Transverse colon (tissue), 4 donors: ENCODE results near the gene DNAH11. TPM values are rescaled to one million over a fixed set of nuclear protein-coding genes. Genes with fewer than 3 reads are reported as not detected.
"Not testable (repeated sequence)": the region's sequence is repeated elsewhere in the genome, so short reads cannot be mapped to it uniquely, and the experiment has no call there.

ENCODE experiments used
- DNase-seq: peaks from one replicate; pipeline ENCODE4 v3.0.0-alpha.2; 2019
- H3K27ac ChIP-seq, 4 donors: fragments of 200-600 bp; sonication (generic); 2 replicates each; pipeline ENCODE4 v1.5.1; 2016 to 2018; ENCODE audit warnings: inconsistent platforms in 4 of 4
- H3K27me3 ChIP-seq: fragments of 200-600 bp; sonication (generic); 2 replicates; pipeline ENCODE4 v1.5.1; 2017; ENCODE audit warnings: inconsistent platforms
- H3K36me3 ChIP-seq, 4 donors: fragments of 200-600 bp; sonication (generic); 2 replicates each; pipeline ENCODE4 v1.5.1; 2017 to 2019; ENCODE audit warnings: inconsistent platforms in 4 of 4
- H3K4me1 ChIP-seq, 4 donors: fragments of 200-600 bp; sonication (generic); 2 replicates each; pipeline ENCODE4 v1.5.1; 2017 to 2020; ENCODE audit warnings: inconsistent platforms in 4 of 4
- H3K4me3 ChIP-seq, 4 donors: fragments of 200-600 bp; sonication (generic); 1 replicate in 1 of 4; 2 replicates in 3 of 4; pipeline versions ENCODE4 v1.5.1 to v1.6.1; 2017 to 2019; ENCODE audit warnings: inconsistent platforms in 4 of 4
- H3K9me3 ChIP-seq, 2 donors: fragments of 200-600 bp; sonication (generic); 2 replicates each; pipeline ENCODE4 v1.5.1; 2017 to 2019; ENCODE audit warnings: inconsistent platforms in 2 of 2
- CTCF ChIP-seq, 5 experiments: fragments of 200-600 bp in 3 of 5; fragments of 450-650 bp in 2 of 5; sonication (generic) in 3 of 5; IDR thresholded peaks; 1 replicate in 2 of 5; 2 replicates in 3 of 5; pipeline ENCODE4 v1.5.1; 2016 to 2017; ENCODE audit warnings: antibody characterized with exemption in 5 of 5, inconsistent platforms in 3 of 5, mild to moderate bottlenecking in 2 of 5, moderate library complexity in 1 of 5
- EP300 ChIP-seq: sonication (generic); formaldehyde crosslinking; IDR thresholded peaks from one replicate; pipeline ENCODE4 v1.6.1; 2017; ENCODE audit warnings: antibody characterized with exemption, low read depth
- POLR2A ChIP-seq: fragments of 450-650 bp; IDR thresholded peaks from one replicate; pipeline ENCODE4 v1.6.1; 2016; ENCODE audit warnings: antibody characterized with exemption, mild to moderate bottlenecking, moderate library complexity
- POLR2AphosphoS5 ChIP-seq, 3 donors: sonication (generic); formaldehyde crosslinking; IDR thresholded peaks; one replicate each; pipeline ENCODE4 v1.6.1; 2016; ENCODE audit warnings: antibody characterized with exemption in 3 of 3
- WGBS, 2 donors: methylation state at CpG; one replicate each; pipeline ENCODE4 v1.1.5; 2018; ENCODE audit warnings: low coverage in 1 of 2; 5-methylcytosine and 5-hydroxymethylcytosine counted together
- in situ Hi-C, 4 donors: fragments of 200-750 bp; cut with MboI; loops; one replicate each; pipeline versions ENCODE4 v1.15.0 to v1.15.1; 2017; ENCODE audit warnings: low sequenced_read_pairs in 3 of 4, low pct_ligation_motif_present in 1 of 4, low pct_unique_long_range_greater_than_20kb in 1 of 4
- intact Hi-C: fragments of 100-400 bp; cut with DNase I; formaldehyde crosslinking; loops from one replicate; pipeline ENCODE4 v1.15.1; 2023; ENCODE audit warnings: low total_unique reads
- total RNA-seq, 4 donors: library from RNA; depleted of rRNA; stranded (reverse); fragments of >200 nt; gene quantifications; one replicate each; pipeline ENCODE4 v1.1.0, GENCODE V29; 2016

DNAH11 gene
- total RNA-seq, 4 donors from 2014 or later, result under 0.01 to 0.16 TPM; not detected in 2

GRCh38 chr7:21850531-21851285 is 307.9 kb downstream of the DNAH11 start:
- in situ Hi-C loops, result no loop called here
- Histone ChIP-seq H3K9me3 (no peaks in the 10 kb centered on the region), H3K4me1 (no peaks in the 10 kb centered on the region), H3K27ac (no peak overlapping the region), H3K4me3 (no peak overlapping the region), H3K36me3 (no peaks in the 10 kb centered on the region), H3K27me3 (no peaks in the 10 kb centered on the region)
- DNase-seq, result no peak
- TF ChIP-seq POLR2A, result no peak
- no peak for TF ChIP-seq EP300
- no peak for TF ChIP-seq POLR2AphosphoS5 (IDR thresholded peaks at IDR 0.05)
- TF ChIP-seq CTCF (IDR thresholded peaks at IDR 0.05), result no peak
- intact Hi-C loops, result no loop called here
- 82 to 100% methylated on average over 2 to 5 of the region's 5 CpGs for WGBS, 2 donors

- in situ Hi-C loops, result no loop called here
Measured at GRCh38 chr7:21851559-21851967, 308.7 kb downstream of the DNAH11 start.

GRCh38 chr7:21865631-21866204 is 322.9 kb downstream of the DNAH11 start:
- H3K27me3 ChIP-seq, intact Hi-C loops, H3K27ac ChIP-seq, H3K36me3 ChIP-seq, in situ Hi-C loops, H3K4me3 ChIP-seq, H3K9me3 ChIP-seq, H3K4me1 ChIP-seq: not testable (repeated sequence)
- peak; percentile 63 for DNase-seq
- peak in 1 of 3 donors; percentile 39 for TF ChIP-seq POLR2AphosphoS5 (IDR thresholded peaks at IDR 0.05)
- WGBS, 2 donors, result 45 to 58% methylated on average over 6 to 7 of the region's 7 CpGs

More at GRCh38 chr7:21851559-21851967, 308.7 kb downstream of the DNAH11 start:
- Histone ChIP-seq H3K4me1 (no peaks in the 10 kb centered on the region), H3K36me3 (no peaks in the 10 kb centered on the region), H3K27ac (no peak overlapping the region), H3K27me3 (no peaks in the 10 kb centered on the region), H3K4me3 (no peak overlapping the region), H3K9me3 (no peaks in the 10 kb centered on the region)
- TF ChIP-seq POLR2A (no peak), POLR2AphosphoS5 (IDR thresholded peaks at IDR 0.05) (no peak), CTCF (IDR thresholded peaks at IDR 0.05) (no peak), EP300 (no peak)
- intact Hi-C loops, result no loop called here
- 61 to 75% methylated on average over 3 to 6 of the region's 6 CpGs for WGBS, 2 donors
- DNase-seq, result no peak

GRCh38 chr7:21866731-21867130 is 323.9 kb downstream of the DNAH11 start:
- Histone ChIP-seq H3K27ac (no peak overlapping the region), H3K9me3 (no peaks in the 10 kb centered on the region), H3K36me3 (no peaks in the 10 kb centered on the region), H3K4me1 (no peaks in the 10 kb centered on the region), H3K27me3 (no peaks in the 10 kb centered on the region), H3K4me3 (no peak overlapping the region)
- DNase-seq, result no peak
- WGBS, 2 donors, result 20 to 41% methylated on average over 1 of the region's 1 CpG
- in situ Hi-C loops (no loop called here), intact Hi-C loops (no loop called here)
- TF ChIP-seq CTCF (IDR thresholded peaks at IDR 0.05), result no peak
- no peak for TF ChIP-seq EP300
- no peak for TF ChIP-seq POLR2A
- no peak for TF ChIP-seq POLR2AphosphoS5 (IDR thresholded peaks at IDR 0.05)
